ENCODE results near the gene VPS26B. TPM values are rescaled to one million over a fixed set of nuclear protein-coding genes. Genes with fewer than 3 reads are reported as not detected.

Gene VPS26B
- total RNA-seq, 2 donors from 2014 or later, result 32.5 to 33.6 TPM

DNA sequence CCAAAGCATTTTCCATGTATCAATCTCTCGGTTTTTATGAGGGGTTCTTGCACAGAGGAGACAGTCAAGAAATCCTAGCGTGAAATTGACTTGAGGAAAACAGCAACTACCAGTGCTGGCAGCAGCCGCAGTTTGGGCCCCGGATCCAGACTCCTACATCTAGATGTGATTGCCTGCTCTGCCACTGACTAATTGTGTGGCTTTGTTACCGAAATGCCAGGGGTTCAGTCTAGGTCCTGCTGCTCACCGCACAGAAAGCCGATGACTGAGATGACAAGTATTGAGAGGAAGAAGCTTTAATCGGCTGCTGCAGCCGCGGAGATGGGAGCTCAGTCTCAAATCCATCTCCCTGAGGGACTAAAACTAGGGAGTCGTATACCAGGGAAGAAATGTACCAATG, 43.5 kb downstream of the VPS26B start:
- Mint-ChIP-seq H3K36me3 (ENCODE audit: low read depth) (peaks cover 10% of the 10 kb centered on the region), H3K9me3 (no peaks in the 10 kb centered on the region), H3K4me1 (peaks cover 11% of the 10 kb centered on the region), H3K4me3 (no peak overlapping the region), H3K27ac (no peak overlapping the region), H3K27me3 (ENCODE audit: insufficient read depth) (no peaks in the 10 kb centered on the region)
- Histone ChIP-seq H3K4me1 (ENCODE audit: control insufficient read depth, insufficient read depth, low read length) (no peaks in the 10 kb centered on the region), H3K4me3 (ENCODE audit: low read length) (no peak overlapping the region), H3K27me3 (ENCODE audit: control insufficient read depth, insufficient read depth, low read length, poor library complexity, severe bottlenecking) (peaks cover 7% of the 10 kb centered on the region), H3K9ac (ENCODE audit: extremely low read depth, low read length, poor library complexity, severe bottlenecking) (no peak overlapping the region), H3K27ac (ENCODE audit: low read depth, low read length) (no peak overlapping the region), H3K9me3 (ENCODE audit: control insufficient read depth, low read length) (no peaks in the 10 kb centered on the region), H3K36me3 (ENCODE audit: control insufficient read depth, insufficient read depth, low read length) (peaks cover 12% of the 10 kb centered on the region)
- DNase-seq, result no peak
- TF ChIP-seq, protein P1, sequence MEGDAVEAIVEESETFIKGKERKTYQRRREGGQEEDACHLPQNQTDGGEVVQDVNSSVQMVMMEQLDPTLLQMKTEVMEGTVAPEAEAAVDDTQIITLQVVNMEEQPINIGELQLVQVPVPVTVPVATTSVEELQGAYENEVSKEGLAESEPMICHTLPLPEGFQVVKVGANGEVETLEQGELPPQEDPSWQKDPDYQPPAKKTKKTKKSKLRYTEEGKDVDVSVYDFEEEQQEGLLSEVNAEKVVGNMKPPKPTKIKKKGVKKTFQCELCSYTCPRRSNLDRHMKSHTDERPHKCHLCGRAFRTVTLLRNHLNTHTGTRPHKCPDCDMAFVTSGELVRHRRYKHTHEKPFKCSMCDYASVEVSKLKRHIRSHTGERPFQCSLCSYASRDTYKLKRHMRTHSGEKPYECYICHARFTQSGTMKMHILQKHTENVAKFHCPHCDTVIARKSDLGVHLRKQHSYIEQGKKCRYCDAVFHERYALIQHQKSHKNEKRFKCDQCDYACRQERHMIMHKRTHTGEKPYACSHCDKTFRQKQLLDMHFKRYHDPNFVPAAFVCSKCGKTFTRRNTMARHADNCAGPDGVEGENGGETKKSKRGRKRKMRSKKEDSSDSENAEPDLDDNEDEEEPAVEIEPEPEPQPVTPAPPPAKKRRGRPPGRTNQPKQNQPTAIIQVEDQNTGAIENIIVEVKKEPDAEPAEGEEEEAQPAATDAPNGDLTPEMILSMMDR (conservative IDR thresholded peaks at IDR 0.05), result no peak
- WGBS, 2 experiments (ENCODE audit: insufficient coverage in 1 of 2, insufficient read length in 1 of 2), result 90 to 97% methylated on average over 8 to 11 of the region's 11 CpGs

- peaks cover 16% of the 10 kb centered on the region for H3K4me1 Mint-ChIP-seq
- no peaks in the 10 kb centered on the region for H3K9me3 Mint-ChIP-seq
- Histone ChIP-seq H3K4me3 (ENCODE audit: low read length) (no peak overlapping the region), H3K27ac (ENCODE audit: low read depth, low read length) (no peak overlapping the region), H3K4me1 (ENCODE audit: control insufficient read depth, insufficient read depth, low read length) (no peaks in the 10 kb centered on the region), H3K9me3 (ENCODE audit: control insufficient read depth, low read length) (no peaks in the 10 kb centered on the region), H3K9ac (ENCODE audit: extremely low read depth, low read length, poor library complexity, severe bottlenecking) (no peak overlapping the region), H3K27me3 (ENCODE audit: control insufficient read depth, insufficient read depth, low read length, poor library complexity, severe bottlenecking) (peaks cover 30% of the 10 kb centered on the region), H3K36me3 (ENCODE audit: control insufficient read depth, insufficient read depth, low read length) (no peaks in the 10 kb centered on the region)
- DNase-seq, result peak; percentile 55
- no peak overlapping the region for H3K27ac Mint-ChIP-seq
- no peak overlapping the region for H3K4me3 Mint-ChIP-seq
- H3K27me3 Mint-ChIP-seq (ENCODE audit: insufficient read depth), result peaks cover 4% of the 10 kb centered on the region
- TF ChIP-seq, protein P1 (conservative IDR thresholded peaks at IDR 0.05), result peak; percentile 74
- H3K36me3 Mint-ChIP-seq (ENCODE audit: low read depth), result no peaks in the 10 kb centered on the region
- 68 to 83% methylated on average over 2 to 5 of the region's 5 CpGs for WGBS, 2 experiments (ENCODE audit: insufficient coverage in 1 of 2, insufficient read length in 1 of 2)
Measured at GRCh38 chr11:134270250-134270714, 45.8 kb downstream of the VPS26B start.

DNA sequence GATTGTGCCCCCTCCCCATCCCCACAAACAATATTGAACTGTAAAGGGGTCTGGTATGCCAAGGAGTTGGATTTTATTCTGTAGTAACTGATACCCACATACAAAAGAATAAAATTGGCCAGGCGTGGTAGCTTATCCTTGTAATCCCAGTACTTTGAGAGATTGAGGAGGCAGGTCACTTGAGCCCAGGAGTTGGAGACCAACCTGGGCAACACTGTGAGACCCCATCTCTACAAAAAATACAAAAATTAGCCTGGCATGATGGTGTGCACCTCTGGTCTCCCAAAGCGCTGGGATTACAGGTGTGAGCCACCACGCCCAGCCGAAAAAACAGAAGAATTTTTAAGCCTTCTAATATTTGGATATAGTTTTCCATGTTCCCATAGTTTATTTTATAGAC, 47.5 kb downstream of the VPS26B start:
- peaks cover 18% of the 10 kb centered on the region for H3K4me1 Mint-ChIP-seq
- Histone ChIP-seq H3K4me3 (ENCODE audit: low read length) (no peak overlapping the region), H3K9ac (ENCODE audit: extremely low read depth, low read length, poor library complexity, severe bottlenecking) (no peak overlapping the region), H3K9me3 (ENCODE audit: control insufficient read depth, low read length) (no peaks in the 10 kb centered on the region), H3K27me3 (ENCODE audit: control insufficient read depth, insufficient read depth, low read length, poor library complexity, severe bottlenecking) (peaks cover 47% of the 10 kb centered on the region), H3K27ac (ENCODE audit: low read depth, low read length) (no peak overlapping the region), H3K4me1 (ENCODE audit: control insufficient read depth, insufficient read depth, low read length) (no peaks in the 10 kb centered on the region), H3K36me3 (ENCODE audit: control insufficient read depth, insufficient read depth, low read length) (no peaks in the 10 kb centered on the region)
- TF ChIP-seq, protein P1 (conservative IDR thresholded peaks at IDR 0.05), result no peak
- WGBS, 2 experiments (ENCODE audit: insufficient coverage in 1 of 2, insufficient read length in 1 of 2), result 93 to 100% methylated on average over 4 of the region's 4 CpGs
- H3K36me3 Mint-ChIP-seq (ENCODE audit: low read depth), result no peaks in the 10 kb centered on the region
- H3K4me3 Mint-ChIP-seq, result no peak overlapping the region
- no peak overlapping the region for H3K27ac Mint-ChIP-seq
- peaks cover 12% of the 10 kb centered on the region for H3K27me3 Mint-ChIP-seq (ENCODE audit: insufficient read depth)
- DNase-seq, result peak; percentile 9
- H3K9me3 Mint-ChIP-seq, result no peaks in the 10 kb centered on the region

Data from endodermal cell (in vitro differentiated cells).